MM.1S (cell line): ENCODE results near the gene SLC47A1.

Experiments
- DNase-seq: peaks from one replicate; pipeline ENCODE4 v3.0.0-alpha.2; 2015
- H2AFZ ChIP-seq: fragments of 300-600 bp; sonication (generic); 2 replicates; pipeline ENCODE4 v1.6.0; 2016; ENCODE audit warnings: antibody characterized with exemption, low read length
- H3F3A ChIP-seq: fragments of 300-600 bp; sonication (generic); 2 replicates; pipeline ENCODE4 v1.6.1; 2016; ENCODE audit warnings: mild to moderate bottlenecking, antibody characterized with exemption, low read length, moderate library complexity, mixed read lengths; ENCODE audit not compliant: insufficient read depth
- H3K27ac ChIP-seq: fragments of 300-600 bp; sonication (generic); 2 replicates; pipeline ENCODE4 v1.5.1; 2016; ENCODE audit warnings: mild to moderate bottlenecking, low read length
- H3K27me3 ChIP-seq: fragments of 300-600 bp; sonication (generic); replicated peaks from 2 replicates; pipeline ENCODE4 v1.6.0; 2016; ENCODE audit warnings: low read length; ENCODE audit not compliant: insufficient read depth
- H3K36me3 ChIP-seq: fragments of 300-600 bp; sonication (generic); replicated peaks from 2 replicates; pipeline ENCODE4 v1.6.1; 2016; ENCODE audit warnings: mild to moderate bottlenecking, low read length, mixed read lengths; ENCODE audit not compliant: insufficient read depth
- H3K4me1 ChIP-seq: fragments of 300-600 bp; sonication (generic); 2 replicates; pipeline ENCODE4 v1.6.1; 2016; ENCODE audit warnings: low read length, mixed read lengths
- H3K4me2 ChIP-seq: fragments of 300-600 bp; sonication (generic); 2 replicates; pipeline ENCODE4 v1.6.0; 2016; ENCODE audit warnings: low read depth, low read length
- H3K4me3 ChIP-seq: fragments of 300-600 bp; sonication (generic); 2 replicates; pipeline ENCODE4 v1.5.1; 2016; ENCODE audit warnings: low read length, mixed read lengths
- H3K79me2 ChIP-seq: fragments of 300-600 bp; sonication (generic); 2 replicates; pipeline ENCODE4 v1.6.1; 2016; ENCODE audit warnings: mixed run types, low read length, mixed read lengths
- H3K9ac ChIP-seq: fragments of 300-600 bp; sonication (generic); 2 replicates; pipeline ENCODE4 v1.6.1; 2016; ENCODE audit warnings: low read length, mixed read lengths
- H3K9me2 ChIP-seq: fragments of 300-600 bp; sonication (generic); replicated peaks from 2 replicates; pipeline ENCODE4 v1.6.1; 2016; ENCODE audit warnings: mild to moderate bottlenecking, low read length, mixed read lengths; ENCODE audit not compliant: insufficient read depth
- H3K9me3 ChIP-seq: fragments of 300-600 bp; sonication (generic); replicated peaks from 2 replicates; pipeline ENCODE4 v1.6.1; 2016; ENCODE audit warnings: mild to moderate bottlenecking, low read length, mixed read lengths; ENCODE audit not compliant: insufficient read depth
- H4K20me1 ChIP-seq: fragments of 300-600 bp; sonication (generic); 2 replicates; pipeline ENCODE4 v1.6.1; 2016; ENCODE audit warnings: mild to moderate bottlenecking, low read length, moderate library complexity, mixed read lengths; ENCODE audit not compliant: insufficient read depth
- CTCF ChIP-seq: fragments of 300-600 bp; sonication (generic); IDR thresholded peaks from 2 replicates; pipeline ENCODE4 v1.5.1; 2016; ENCODE audit warnings: antibody characterized with exemption, low read length, mixed read lengths
- EZH2 ChIP-seq: fragments of 300-600 bp; sonication (generic); optimal IDR thresholded peaks from 2 replicates; pipeline ENCODE3; 2017; ENCODE audit warnings: low read depth, mild to moderate bottlenecking, antibody characterized with exemption, low read length, mixed read lengths
- EZH2phosphoT487 ChIP-seq: fragments of 300-600 bp; sonication (generic); IDR thresholded peaks from 2 replicates; pipeline ENCODE4 v1.6.1; 2018; ENCODE audit warnings: antibody characterized with exemption, low read length

Gene SLC47A1

GRCh38 chr17:19565817-19566575 lies 32.3 kb downstream of the SLC47A1 start:
- Histone ChIP-seq H3K9ac (no peak overlapping the region), H3K4me2 (no peak overlapping the region), H3K27ac (no peak overlapping the region), H3K36me3 (no peaks in the 10 kb centered on the region), H3K9me3 (no peaks in the 10 kb centered on the region), H3K4me1 (peaks cover 14% of the 10 kb centered on the region), H3F3A (0 out of 2 replicates have a peak, but pooled peaks cover 4% of the 10 kb centered on the region), H3K4me3 (no peak overlapping the region), H3K9me2 (no peaks in the 10 kb centered on the region), H3K27me3 (no peaks in the 10 kb centered on the region), H4K20me1 (no peaks in the 10 kb centered on the region), H3K79me2 (no peaks in the 10 kb centered on the region), H2AFZ (no peak overlapping the region)
- DNase-seq, result no peak
- TF ChIP-seq EZH2phosphoT487, result no peak
- no peak for TF ChIP-seq CTCF
- no peak for TF ChIP-seq EZH2

- Histone ChIP-seq H3K9me3 (no peaks in the 10 kb centered on the region), H3K4me3 (no peak overlapping the region), H3K9me2 (no peaks in the 10 kb centered on the region), H2AFZ (no peak overlapping the region), H4K20me1 (no peaks in the 10 kb centered on the region), H3K27me3 (no peaks in the 10 kb centered on the region), H3K9ac (no peak overlapping the region), H3K4me1 (peaks cover 14% of the 10 kb centered on the region), H3F3A (0 out of 2 replicates have a peak, but pooled peaks cover 4% of the 10 kb centered on the region), H3K79me2 (no peaks in the 10 kb centered on the region), H3K36me3 (no peaks in the 10 kb centered on the region), H3K4me2 (no peak overlapping the region), H3K27ac (no peak overlapping the region)
- no peak for DNase-seq
- TF ChIP-seq CTCF, result no peak
- no peak for TF ChIP-seq EZH2
- no peak for TF ChIP-seq EZH2phosphoT487
These were observed 33.8 kb downstream of the SLC47A1 start for GRCh38 chr17:19567216-19568015.

- no peaks in the 10 kb centered on the region for H4K20me1 ChIP-seq
- DNase-seq, result no peak
- no peak overlapping the region for H3K4me2 ChIP-seq
- no peaks in the 10 kb centered on the region for H3K9me2 ChIP-seq
- H3F3A ChIP-seq, result 0 out of 2 replicates have a peak, but pooled peaks cover 4% of the 10 kb centered on the region
- no peak overlapping the region for H3K9ac ChIP-seq
- H2AFZ ChIP-seq, result no peak overlapping the region
- H3K9me3 ChIP-seq, result no peaks in the 10 kb centered on the region
- H3K4me3 ChIP-seq, result no peak overlapping the region
- H3K4me1 ChIP-seq, result peaks cover 14% of the 10 kb centered on the region
- no peaks in the 10 kb centered on the region for H3K27me3 ChIP-seq
- no peaks in the 10 kb centered on the region for H3K79me2 ChIP-seq
- H3K36me3 ChIP-seq, result no peaks in the 10 kb centered on the region
- H3K27ac ChIP-seq, result no peak overlapping the region
- TF ChIP-seq CTCF, result no peak
- TF ChIP-seq EZH2phosphoT487, result no peak
- TF ChIP-seq EZH2, result no peak
These were observed 34.3 kb downstream of the SLC47A1 start for GRCh38 chr17:19568016-19568350.
